Activated CD8-positive, alpha-beta memory T cell treated with anti-CD3 and anti-CD28 coated beads for 48 hours (primary cell): Measurements from ENCODE around the gene ARID3B.
"Not testable (repeated sequence)": the region's sequence is repeated elsewhere in the genome, so short reads cannot be mapped to it uniquely, and the experiment has no call there.

Source experiments
- DNase-seq, 3 experiments: peaks; one replicate each; pipeline ENCODE4 v3.0.0-alpha.2; 2020; ENCODE audit warnings: low read depth in 2 of 3, low spot score in 2 of 3

The ARID3B gene

GRCh38 chr15:74618841-74619596 is 78.0 kb downstream of the ARID3B start:
- DNase-seq = no peak

GRCh38 chr15:74619916-74620635 is 79.1 kb downstream of the ARID3B start:
- no peak for DNase-seq

GRCh38 chr15:74620636-74621545 is 79.9 kb downstream of the ARID3B start:
- DNase-seq = peak; percentile 39 to 41 (median 40)

GRCh38 chr15:74621546-74621920 is 80.5 kb downstream of the ARID3B start:
- no peak for DNase-seq

GRCh38 chr15:74621936-74622335 is 80.9 kb downstream of the ARID3B start:
- DNase-seq = no peak

GRCh38 chr15:74622758-74623157 is 81.7 kb downstream of the ARID3B start:
- no peak for DNase-seq

GRCh38 chr15:74624020-74624602 is 83.1 kb downstream of the ARID3B start:
- DNase-seq = no peak

GRCh38 chr15:74625693-74626092 is 84.7 kb downstream of the ARID3B start:
- no peak for DNase-seq

- DNase-seq = no peak
Measured at GRCh38 chr15:74626336-74626735, 85.3 kb downstream of the ARID3B start.

- DNase-seq = no peak
Measured at GRCh38 chr15:74626752-74627692, 86.0 kb downstream of the ARID3B start.

- DNase-seq = no peak
Measured at GRCh38 chr15:74627766-74628165, 86.7 kb downstream of the ARID3B start.

GRCh38 chr15:74628199-74628598 is 87.2 kb downstream of the ARID3B start:
- no peak for DNase-seq

- DNase-seq = no peak
Measured at GRCh38 chr15:74628949-74629348, 87.9 kb downstream of the ARID3B start.

- not testable (repeated sequence) for DNase-seq
Measured at GRCh38 chr15:74629696-74630095, 88.7 kb downstream of the ARID3B start.

- no peak for DNase-seq
Measured at GRCh38 chr15:74630284-74631086, 89.5 kb downstream of the ARID3B start.

GRCh38 chr15:74631087-74631385 is 90.0 kb downstream of the ARID3B start:
- DNase-seq = no peak

GRCh38 chr15:74631408-74631807 is 90.4 kb downstream of the ARID3B start:
- no peak for DNase-seq

- DNase-seq = no peak
Measured at GRCh38 chr15:74631935-74632560, 91.0 kb downstream of the ARID3B start.

- no peak for DNase-seq
Measured at GRCh38 chr15:74632601-74633000, 91.6 kb downstream of the ARID3B start.
